NCI-H1436 (cell line): ENCODE measurements around the gene ACOXL.

ENCODE experiments used
- DNase-seq: peaks from one replicate; lab custom pipeline; 2025; lab: John Stamatoyannopoulos, UW

Gene ACOXL

DNA sequence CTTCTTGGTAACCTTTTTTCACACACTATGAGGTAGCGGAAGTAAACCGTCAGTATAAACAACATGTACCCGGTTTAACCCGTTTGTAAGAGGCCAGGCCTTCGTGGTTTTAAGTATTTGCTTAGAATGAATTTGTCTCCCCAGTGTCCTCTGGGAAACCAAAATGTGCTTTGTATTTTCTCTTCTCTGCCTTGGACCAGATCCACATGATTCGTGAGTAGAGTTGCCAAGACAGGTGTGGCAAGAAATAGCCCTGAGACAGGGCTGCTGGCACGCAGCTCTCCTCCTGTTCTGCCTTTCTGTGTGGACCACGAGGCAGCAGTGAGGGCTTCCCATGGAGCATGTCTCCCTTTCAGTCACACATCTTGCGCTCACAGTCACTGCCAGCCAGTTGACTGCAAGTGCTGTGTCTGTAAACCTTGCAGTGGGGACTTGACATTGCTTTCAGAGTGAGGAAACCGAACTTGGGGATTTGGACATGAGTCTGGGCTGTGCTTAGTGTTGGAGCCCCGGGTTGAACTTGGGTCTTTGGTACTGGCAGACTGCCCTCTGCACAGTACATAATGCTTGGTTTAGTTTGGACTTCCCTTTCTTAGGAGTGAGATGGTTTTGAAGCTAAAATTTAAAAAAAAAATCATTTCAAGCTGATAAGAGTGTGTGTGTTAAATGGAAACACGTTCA, 407.4 kb downstream of the ACOXL start:
- DNase-seq: no peak

DNA sequence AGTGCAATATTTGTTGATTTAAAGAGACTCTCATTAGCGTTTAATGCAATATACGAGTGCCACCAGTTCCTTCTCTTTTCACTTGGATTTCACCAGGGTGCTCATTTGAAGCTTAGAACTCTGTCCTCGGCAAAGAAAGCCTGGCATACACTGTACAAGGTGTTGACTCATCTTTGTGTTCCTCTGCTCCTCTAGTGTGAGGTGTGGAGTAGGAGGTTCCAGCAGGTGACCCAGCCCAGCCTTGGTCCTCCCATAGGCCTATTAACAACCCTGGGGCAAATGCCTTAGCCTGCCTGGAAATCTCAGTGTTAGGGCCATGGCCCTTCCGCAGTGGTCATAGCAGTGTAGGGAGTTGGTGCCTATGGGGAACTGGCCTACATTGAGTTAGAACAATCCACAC, 408.4 kb downstream of the ACOXL start:
- DNase-seq: no peak

DNA sequence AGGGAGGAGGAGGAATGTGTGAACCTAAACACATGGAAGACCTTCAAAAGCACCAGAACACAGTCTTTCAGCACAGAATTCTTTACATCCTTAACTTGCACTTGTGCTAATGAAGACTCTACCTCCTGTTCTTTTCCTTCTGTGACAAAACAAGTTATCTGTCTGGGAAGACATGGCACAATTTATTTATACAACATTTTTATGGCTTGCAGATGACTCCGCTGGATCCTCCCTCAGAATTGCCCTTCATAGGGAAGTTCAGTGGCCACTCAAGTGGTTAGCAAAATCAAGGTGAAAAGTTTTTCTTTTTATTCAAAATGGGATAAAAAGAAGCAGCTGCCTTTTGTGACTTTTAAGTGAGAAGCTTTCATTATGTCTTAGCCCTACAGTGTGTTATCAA, 409.7 kb downstream of the ACOXL start:
- no peak for DNase-seq

DNA sequence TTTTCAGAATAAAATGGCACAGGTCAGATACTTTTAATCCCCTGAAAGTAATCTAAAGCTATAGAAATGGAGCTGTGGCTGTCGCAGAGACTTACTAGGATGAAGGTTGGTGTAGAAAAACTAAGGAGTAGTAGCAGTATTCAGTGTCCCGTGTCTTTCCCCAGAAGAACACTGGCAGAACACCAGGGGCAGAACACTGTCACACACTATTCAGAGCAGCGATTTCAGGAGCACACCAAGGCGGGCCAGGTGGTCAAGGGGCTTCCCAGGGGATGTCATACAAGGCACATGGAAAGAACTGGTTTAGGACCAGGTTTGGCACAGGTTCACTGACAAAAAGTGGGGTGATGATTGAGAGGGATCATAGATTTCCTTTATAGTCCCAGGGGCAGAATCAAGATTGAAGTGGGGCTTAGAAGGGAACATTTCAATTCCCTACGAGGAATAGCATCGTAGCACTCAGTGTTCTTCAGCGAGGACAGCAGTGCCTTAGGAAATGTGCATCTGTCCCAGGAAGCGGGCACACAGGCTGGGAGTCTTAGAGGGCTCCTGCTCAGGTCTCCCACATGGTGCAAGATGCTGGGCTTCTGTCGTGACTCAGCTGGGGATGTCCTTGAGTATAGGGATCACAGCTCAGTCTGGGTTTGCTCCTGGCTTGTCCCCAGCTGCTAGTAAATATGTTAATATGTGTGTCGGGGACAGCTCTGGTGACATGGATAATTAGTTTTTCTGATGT, 410.9 kb downstream of the ACOXL start:
- no peak for DNase-seq

DNA sequence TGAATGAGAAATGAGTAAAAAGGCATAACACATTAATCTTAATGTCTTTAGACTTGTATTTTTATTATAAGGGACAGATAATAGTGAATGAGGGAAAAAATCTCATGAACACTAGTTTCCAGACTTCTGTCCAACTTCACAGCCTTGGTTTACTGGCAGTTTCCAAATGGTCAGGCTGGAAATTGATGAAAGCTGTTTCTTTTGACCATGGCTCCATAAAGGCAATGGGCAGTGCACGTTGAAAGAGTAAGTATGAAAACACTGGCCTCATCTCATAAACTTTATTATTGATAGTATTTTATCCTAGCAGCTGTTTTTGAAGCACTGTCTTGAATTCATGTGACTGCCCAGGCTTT, 411.4 kb downstream of the ACOXL start:
- no peak for DNase-seq

DNA sequence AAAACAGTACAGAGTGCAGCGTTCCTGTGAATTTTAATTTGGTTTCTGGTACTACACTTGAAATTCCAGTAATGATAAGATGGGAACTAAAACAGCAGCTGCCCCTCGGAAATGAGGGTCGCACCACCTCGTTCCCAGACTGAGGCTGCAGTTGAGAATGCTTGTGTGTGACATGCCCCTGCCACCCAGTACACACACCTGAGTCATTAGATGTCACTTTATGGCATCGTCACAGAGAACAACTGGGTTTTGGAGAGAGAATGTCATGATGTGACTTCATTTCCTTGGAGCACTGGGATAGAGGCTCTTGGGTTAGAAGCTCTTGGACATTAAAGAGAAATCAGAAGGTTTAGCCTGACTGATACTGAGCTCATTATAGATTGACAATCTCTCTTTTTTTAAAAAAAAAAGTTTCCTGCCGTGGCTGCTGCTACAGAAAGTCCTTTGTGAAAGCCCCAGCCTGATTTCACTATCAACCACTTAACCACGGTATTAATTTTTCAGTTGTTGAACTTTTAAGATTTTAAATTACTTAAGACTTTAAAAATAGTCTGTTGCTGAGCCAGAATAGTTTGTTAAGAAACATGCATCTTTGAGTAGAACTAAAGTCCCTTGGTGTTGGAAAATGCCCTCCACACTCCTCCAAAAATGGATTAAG, 412.9 kb downstream of the ACOXL start:
- no peak for DNase-seq

DNA sequence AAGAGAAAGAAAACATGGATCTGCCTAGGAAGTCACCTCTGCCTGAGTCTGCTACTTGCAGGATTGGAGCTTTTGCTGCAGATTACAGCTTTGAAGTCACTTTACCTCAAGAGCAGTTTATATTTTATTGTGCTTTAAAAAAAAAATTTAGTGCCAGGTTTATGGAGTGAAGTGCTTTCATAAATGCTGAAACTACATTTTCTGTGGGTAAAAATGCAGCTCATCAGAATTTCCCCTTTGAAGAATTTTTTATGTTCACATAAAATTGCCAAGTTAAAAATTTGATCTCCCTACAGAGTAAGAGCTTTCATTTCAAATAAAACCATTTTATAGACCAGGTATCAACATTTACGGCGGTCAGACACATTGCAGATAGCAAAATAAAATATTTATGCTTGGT, 413.6 kb downstream of the ACOXL start:
- DNase-seq: no peak

DNA sequence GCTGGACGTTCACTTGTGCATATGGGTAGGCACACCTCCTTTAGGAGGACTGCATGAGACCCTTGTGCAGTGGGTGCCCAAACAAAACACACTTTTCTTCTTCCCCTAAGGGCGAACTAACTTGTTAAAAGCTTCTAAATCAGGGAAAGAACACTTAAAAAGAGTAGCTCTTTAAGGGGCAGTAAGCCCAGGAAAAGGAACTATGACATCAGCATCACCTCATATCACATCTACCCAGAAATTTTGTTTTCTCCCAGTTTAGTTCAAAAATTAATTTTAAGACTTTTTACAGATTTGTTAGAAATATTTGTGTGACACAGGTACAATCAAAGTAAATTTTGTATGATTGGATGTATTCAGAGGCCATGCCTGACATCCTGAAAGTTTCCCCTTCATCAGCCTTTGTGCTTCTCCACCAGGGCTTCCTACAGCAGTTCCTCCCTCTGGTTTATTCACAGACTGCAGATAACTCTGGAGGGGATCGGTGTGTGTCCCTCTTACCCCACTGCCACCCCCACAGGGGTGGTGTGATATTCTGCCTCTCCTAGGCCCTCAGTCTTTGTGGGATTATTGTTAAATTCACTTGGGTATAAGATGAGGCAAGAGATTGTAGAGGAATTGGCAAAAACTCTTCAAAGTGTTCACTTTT, 416.0 kb downstream of the ACOXL start:
- no peak for DNase-seq

DNA sequence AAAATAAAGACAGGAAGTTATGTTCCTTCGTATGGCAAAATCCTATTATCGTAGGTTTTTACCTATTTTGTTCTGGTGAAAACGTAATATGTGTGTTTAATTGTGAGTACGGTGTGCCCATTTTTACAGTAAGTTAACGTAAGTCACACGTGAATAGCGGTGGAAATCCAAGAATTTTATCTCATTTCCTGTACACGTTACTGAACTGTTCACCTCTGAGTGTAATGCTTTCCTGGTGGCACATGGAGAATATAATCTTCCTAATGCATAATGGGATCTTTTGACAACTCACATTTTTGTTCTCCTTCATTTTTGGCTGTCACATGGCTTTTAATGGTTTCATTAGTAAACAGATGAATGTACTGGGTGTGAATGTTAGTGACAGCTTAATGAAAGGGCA, 416.6 kb downstream of the ACOXL start:
- DNase-seq: no peak

DNA sequence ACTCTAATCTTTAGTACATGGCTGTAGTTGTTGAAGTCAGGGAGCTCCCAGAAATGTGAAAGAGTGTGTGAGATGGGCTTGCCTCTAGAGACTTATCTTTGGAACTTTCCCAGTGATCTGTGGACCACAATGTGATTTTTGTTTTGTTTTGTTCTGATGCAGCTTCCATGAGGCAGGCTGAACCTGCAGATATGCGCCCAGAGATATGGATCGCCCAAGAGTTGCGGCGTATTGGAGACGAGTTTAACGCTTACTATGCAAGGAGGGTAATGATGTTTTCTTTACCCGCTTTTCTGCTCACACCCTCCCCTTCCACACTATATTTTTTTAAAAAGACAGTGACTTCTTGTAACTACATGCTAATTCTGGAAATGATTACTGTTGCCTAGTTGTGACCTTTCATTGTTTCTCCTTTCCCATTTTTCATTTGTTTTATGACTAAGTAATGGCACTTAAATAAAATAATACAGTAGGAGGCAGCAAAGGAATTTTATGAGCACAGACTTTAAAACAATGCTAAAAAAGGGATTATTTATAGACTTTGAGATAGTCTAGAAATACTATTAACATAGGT, 417.6 kb downstream of the ACOXL start:
- no peak for DNase-seq

DNA sequence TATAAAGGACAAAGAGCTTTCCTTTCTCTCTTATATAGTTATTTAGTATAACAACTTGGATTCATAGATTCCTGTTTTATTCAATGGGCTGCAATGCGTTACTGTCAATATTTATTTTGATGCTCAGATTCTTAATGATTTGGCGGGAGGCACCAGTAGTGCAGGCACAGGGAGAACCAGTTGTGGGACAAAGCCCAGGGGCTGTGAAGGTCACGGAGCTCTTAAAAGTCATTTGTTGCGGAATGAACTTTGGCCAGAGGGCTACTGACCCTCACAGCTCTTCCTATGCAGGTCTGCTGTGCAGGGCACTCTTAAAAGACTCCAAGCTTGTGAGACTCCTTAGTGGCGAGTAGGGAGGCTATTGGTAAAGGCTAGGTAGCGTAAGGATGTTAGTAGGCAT, 422.4 kb downstream of the ACOXL start:
- no peak for DNase-seq

DNA sequence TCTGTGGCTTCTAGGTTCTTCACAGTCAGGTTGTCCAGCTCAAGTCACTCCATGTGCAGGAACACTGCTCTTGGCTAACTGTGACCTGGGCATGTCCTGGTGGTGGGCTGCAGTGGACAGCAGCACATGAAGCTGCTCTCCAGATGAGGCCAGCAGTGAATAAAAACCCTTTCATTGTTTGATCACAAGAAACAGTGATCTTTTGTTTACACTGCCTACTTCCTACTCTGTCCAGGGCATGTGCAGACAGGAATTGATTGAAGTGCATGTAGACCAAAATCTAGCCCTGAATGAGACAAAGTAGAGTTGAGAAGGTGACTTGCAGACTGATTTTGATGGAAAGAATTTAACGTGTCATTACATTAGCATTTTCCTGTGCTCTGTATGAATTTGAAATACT, 423.2 kb downstream of the ACOXL start:
- DNase-seq: no peak

DNA sequence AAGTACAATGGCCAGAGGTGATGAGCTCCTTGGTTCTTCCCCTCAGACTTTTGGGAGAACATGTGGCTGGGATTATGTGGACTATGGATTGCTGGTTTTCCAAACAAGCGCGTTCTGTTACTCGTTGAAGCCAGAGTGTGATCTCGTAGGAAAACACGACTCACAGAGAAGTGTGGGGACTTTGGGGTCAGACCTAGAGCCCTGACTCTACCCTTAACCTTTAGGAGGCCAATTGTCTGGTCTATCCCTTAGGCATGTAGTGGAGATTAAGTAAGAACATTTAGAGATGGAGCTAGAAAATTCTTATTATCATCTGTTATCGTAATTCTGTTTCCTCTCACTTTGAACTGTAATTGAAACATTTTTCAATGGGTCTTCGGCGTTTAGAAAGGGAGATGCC, 424.2 kb downstream of the ACOXL start:
- no peak for DNase-seq

DNA sequence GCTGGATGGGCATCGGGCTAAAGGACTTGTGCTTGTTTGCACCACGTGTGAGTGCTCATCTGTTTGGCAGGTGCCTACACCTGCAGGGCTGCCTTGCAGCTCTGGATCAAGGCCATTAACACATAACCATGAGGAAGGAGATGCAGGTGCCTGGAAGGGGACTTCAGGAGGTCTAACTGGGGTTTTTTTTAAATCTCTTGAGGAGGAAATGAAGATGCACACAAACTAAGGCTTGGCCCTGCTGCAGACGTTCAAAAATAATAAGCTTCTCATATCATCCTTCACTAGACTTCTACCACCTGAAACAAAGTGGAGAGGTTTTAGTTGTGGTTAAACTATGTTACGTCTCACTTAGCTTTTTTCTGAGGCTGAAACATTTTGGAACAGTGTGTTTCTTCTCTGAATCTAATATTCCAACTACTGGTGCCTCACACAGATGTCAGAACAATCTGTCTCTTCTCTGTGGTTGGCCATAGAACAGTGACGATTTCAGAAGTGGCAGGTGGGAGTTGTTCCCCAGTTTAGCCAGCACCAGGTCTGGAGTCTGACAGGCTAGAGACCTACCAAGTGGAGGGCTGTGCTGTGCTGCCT, 424.8 kb downstream of the ACOXL start:
- DNase-seq: no peak

DNA sequence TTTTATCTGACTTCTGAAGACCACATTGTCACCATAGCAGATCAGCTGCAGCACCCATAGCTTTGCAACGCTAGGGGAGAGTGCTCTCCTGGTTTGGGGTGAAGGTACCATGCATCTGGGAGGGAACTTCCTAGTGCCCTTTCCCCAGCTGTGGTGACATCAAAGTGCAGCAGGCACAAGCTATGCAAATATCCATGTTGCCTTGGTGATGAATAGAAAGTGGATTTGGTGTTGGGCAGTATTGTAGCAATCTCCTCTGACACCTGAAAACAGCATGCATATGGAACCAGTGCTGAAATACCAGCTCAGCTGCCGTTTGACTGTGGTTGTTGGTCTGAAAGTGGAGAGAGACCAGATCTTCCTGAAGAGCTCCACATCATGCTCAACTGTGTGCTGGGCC, 425.4 kb downstream of the ACOXL start:
- no peak for DNase-seq

DNA sequence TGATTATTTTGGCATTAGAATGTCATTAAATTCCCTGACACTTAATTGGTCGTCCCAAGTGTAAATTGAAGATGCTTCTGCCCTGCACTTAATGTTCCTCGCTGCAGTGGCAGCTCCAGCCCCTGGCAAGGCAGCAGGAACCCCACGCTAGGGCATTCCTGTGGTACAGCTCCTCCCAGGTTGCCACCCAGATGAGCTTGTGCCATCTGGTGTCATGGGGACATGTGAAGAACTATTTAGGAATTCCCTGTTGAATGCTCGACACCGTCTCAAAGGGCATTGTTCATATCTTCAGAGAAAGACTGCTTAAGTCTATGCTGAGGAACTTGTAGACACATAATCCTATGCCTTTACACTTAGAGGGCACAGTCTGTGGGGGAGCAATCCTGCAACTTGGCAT, 427.3 kb downstream of the ACOXL start:
- DNase-seq: no peak

DNA sequence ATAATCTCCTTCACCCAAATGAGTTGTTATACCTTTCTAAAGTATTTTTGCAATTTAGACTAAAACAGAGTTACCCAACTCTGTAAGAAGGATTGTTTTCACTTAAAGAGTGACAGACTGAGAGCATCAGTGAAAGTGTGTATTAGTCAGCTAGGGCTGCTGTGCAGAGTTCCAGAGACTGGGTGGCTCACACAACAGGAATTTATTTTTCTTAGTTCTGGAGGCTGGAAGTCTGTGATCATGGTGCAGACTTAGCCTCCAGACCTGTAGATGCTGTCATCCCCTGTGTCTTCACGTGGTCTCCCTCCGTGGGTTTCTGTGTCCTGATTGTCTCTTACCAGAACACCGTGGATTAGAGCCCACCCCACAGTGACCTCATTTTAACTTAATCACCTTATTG, 428.4 kb downstream of the ACOXL start:
- no peak for DNase-seq

DNA sequence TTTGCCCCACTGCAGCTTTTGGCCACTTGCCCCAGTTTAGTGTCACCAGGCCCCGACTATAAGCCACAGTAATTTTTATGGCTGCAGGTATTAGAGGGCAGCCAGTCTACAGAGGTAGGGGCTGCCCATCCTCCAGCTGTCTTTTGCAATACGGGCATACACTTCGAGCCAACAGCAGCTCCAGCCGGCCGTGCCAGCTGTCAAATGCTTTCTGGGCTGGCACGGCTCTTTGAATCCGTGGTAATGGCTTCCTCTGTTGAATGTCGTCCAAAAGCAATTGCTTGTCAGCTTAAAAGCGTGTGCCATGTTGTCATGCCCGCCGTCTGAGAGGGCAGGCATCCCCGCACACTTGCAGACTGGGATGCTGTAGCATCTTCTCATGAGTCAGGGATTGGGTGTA, 429.6 kb downstream of the ACOXL start:
- no peak for DNase-seq

DNA sequence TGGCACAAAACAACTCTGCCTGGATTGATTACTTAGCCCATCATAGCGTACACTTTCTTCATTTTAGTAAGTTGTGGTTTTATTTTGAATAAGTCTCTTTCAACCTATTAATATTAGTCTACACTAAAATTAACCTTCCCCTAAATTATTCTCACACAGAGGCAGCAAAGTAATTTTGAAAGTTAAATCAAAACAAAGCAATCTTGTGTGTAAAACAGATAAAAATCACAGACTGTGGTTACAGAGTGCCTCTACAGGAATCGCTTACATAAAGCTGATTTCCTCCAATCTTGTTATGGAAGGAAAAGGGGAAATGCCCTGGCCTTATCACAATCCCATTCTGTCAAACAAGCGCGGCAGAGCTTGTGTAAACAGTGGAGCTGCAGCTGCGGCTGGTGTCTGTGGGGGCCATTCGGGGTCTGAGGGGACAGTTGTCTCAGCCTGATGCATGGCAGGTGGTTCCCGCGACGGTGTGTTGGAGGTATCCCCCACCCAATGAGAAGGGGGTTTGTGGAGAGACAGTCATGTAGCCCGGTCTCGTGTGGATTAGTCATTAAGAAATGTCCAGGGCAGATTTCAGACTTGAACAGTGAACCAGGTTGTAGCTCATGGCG, 430.5 kb downstream of the ACOXL start:
- DNase-seq: no peak

DNA sequence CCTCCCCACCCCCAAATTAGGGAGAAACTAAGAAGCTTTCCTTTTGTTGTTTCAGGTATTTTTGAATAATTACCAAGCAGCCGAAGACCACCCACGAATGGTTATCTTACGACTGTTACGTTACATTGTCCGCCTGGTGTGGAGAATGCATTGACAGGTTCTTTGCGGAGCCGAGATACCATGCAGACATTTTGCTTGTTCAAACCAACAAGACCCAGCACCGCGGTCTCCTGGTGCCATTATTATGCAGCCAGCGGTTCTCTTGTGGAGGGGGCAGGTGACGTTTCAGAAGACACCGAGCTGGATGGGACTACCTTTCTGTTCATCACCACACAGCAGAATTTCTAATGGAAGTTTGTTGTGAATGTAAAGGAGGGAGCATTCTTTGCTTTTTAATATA, 431.7 kb downstream of the ACOXL start:
- no peak for DNase-seq

DNA sequence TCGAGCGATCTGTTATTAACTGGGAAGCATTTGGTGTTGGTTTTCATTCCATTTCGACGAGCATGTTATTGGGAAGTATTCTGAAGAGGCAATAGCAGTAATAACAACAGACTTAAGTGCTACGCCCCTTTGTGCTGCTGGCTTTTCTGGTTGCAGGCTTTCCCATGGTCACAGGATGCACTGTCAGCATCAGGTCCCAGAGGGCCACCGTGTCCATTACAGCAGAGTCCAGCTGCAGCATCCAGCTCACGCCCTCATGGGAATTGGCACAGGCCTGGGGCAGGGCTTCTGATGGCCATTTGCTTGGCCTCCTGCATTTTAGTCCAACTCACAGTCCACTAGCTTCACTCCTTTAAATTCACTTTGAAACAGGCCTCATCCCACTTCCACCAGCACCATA, 432.7 kb downstream of the ACOXL start:
- DNase-seq: no peak

DNA sequence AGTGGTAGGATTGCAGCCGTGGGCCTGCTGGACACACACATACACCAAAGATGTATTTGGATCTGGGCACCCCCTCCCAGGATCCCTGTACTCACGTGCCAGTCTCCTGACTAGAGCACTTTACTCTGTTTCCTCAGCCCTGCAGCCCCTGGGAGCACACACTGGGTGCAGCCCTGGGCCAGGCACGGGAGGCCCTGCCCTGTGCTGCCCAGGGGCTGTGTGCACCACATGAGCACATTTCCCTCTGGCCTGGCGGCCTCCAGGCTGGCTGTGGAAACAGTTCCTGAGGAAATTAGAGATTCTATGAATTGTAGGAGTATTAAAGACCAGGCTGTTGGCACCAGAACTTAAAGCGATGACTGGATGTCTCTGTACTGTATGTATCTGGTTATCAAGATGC, 433.7 kb downstream of the ACOXL start:
- no peak for DNase-seq
